DND-41 (cell line): Measurements from ENCODE around the gene OR2T12.
"Not testable (repeated sequence)": the region's sequence is repeated elsewhere in the genome, so short reads cannot be mapped to it uniquely, and the experiment has no call there.

Source experiments
- ATAC-seq: fragments of 200-7000 bp; cut with Tn5 transposase; 3 replicates; pipeline ENCODE4 v1.9.1; 2021; ENCODE audit warnings: low read depth; ENCODE audit not compliant: insufficient read depth
- DNase-seq: peaks from one replicate; pipeline ENCODE4 v3.0.0-alpha.2; 2020
- H2AFZ ChIP-seq: 2 replicates; pipeline ENCODE4 v1.6.0; 2012; ENCODE audit warnings: low read depth, low read length
- H3K27ac ChIP-seq: 2 replicates; pipeline ENCODE4 v1.5.1; 2012; ENCODE audit warnings: low read length, inconsistent platforms
- H3K27me3 ChIP-seq: fragments of 200-600 bp; sonication (generic); 2 replicates; pipeline ENCODE4 v1.6.0; 2012; ENCODE audit warnings: low read length, mild to moderate bottlenecking, inconsistent platforms; ENCODE audit not compliant: insufficient read depth, poor library complexity
- H3K36me3 ChIP-seq: 2 replicates; pipeline ENCODE4 v1.5.1; 2012; ENCODE audit warnings: low read length, inconsistent platforms; ENCODE audit not compliant: insufficient read depth
- H3K4me1 ChIP-seq: 2 replicates; pipeline ENCODE4 v1.5.1; 2012; ENCODE audit warnings: mild to moderate bottlenecking, low read length; ENCODE audit not compliant: insufficient read depth
- H3K4me2 ChIP-seq: 2 replicates; pipeline ENCODE4 v1.6.0; 2012; ENCODE audit warnings: mild to moderate bottlenecking, moderate library complexity, low read length, inconsistent platforms; ENCODE audit not compliant: insufficient read depth
- H3K4me3 ChIP-seq, 2 experiments: fragments of 200-600 bp in 1 of 2; shearing (Covaris generic) in 1 of 2; 2 replicates each; pipeline ENCODE4 v1.5.1; 2012 to 2016; ENCODE audit warnings: inconsistent platforms in 2 of 2, low read length in 2 of 2, mild to moderate bottlenecking in 2 of 2, low read depth in 1 of 2, moderate library complexity in 1 of 2
- H3K79me2 ChIP-seq: 2 replicates; pipeline ENCODE4 v1.6.0; 2012; ENCODE audit warnings: low read length, inconsistent platforms; ENCODE audit not compliant: insufficient read depth
- H3K9ac ChIP-seq: 2 replicates; pipeline ENCODE4 v1.6.0; 2012; ENCODE audit warnings: low read depth, mild to moderate bottlenecking, inconsistent platforms, low read length, moderate library complexity
- H3K9me3 ChIP-seq: 2 replicates; pipeline ENCODE4 v1.5.1; 2012; ENCODE audit warnings: low read length, moderate library complexity, mild to moderate bottlenecking, inconsistent platforms; ENCODE audit not compliant: insufficient read depth, severe bottlenecking
- H4K20me1 ChIP-seq: 2 replicates; pipeline ENCODE4 v1.6.0; 2012; ENCODE audit warnings: low read length; ENCODE audit not compliant: insufficient read depth
- EZH2 ChIP-seq: IDR thresholded peaks from 3 replicates; pipeline ENCODE4 v1.6.1; 2012; ENCODE audit warnings: borderline replicate concordance, low read depth, mild to moderate bottlenecking, moderate library complexity, low read length, inconsistent platforms; ENCODE audit not compliant: severe bottlenecking
- TF ChIP-seq, protein P1 (sequence below): IDR thresholded peaks from 2 replicates; pipeline ENCODE4 v1.5.1; 2012; ENCODE audit warnings: borderline replicate concordance, low read length, moderate library complexity, mild to moderate bottlenecking; ENCODE audit not compliant: poor library complexity, severe bottlenecking; ENCODE audit errors: extremely low read depth

The OR2T12 gene

GRCh38 chr1:248324468-248324867 lies 21.2 kb upstream of the OR2T12 start, which contains the start of gene OR2M7:
Gene OR2M7 (minus strand): TSS chr1:248324568. CDS start chr1:248324568, 0 bp downstream.
- no peaks in the 10 kb centered on the region for H3K9me3 ChIP-seq

DNA sequence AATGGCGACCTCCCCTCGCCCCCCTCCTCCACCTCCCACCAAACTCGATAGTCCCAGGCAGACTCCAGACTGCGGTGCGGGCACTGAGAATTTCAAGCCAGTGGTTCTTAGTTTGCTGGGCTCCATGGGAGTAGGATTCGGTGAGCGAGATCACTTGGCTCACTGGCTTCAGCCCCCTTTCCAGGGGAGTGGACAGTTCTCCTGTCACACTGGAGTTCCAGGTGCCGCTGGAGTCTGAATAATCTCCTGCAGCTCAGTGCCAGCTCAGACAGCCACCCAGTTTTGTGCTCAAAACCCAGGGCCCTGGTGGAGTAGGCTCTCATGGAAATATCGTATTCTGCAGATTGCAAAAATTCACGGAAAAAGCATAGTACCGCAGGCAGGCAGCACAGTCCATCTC lies 13.6 kb upstream of the OR2T12 start:
- Histone ChIP-seq H3K27ac (no peak overlapping the region), H3K27me3 (no peaks in the 10 kb centered on the region), H3K4me2 (no peak overlapping the region), H3K4me1 (no peaks in the 10 kb centered on the region), H4K20me1 (no peaks in the 10 kb centered on the region), H3K9me3 (no peaks in the 10 kb centered on the region), H3K4me3 (no peak overlapping the region), H3K36me3 (no peaks in the 10 kb centered on the region), H3K9ac (no peak overlapping the region), H3K79me2 (no peaks in the 10 kb centered on the region), H2AFZ (no peak overlapping the region)
- no peak for DNase-seq
- TF ChIP-seq, protein P1, sequence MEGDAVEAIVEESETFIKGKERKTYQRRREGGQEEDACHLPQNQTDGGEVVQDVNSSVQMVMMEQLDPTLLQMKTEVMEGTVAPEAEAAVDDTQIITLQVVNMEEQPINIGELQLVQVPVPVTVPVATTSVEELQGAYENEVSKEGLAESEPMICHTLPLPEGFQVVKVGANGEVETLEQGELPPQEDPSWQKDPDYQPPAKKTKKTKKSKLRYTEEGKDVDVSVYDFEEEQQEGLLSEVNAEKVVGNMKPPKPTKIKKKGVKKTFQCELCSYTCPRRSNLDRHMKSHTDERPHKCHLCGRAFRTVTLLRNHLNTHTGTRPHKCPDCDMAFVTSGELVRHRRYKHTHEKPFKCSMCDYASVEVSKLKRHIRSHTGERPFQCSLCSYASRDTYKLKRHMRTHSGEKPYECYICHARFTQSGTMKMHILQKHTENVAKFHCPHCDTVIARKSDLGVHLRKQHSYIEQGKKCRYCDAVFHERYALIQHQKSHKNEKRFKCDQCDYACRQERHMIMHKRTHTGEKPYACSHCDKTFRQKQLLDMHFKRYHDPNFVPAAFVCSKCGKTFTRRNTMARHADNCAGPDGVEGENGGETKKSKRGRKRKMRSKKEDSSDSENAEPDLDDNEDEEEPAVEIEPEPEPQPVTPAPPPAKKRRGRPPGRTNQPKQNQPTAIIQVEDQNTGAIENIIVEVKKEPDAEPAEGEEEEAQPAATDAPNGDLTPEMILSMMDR: no peak
- TF ChIP-seq EZH2: no peak
- ATAC-seq: no peak

More at GRCh38 chr1:248324468-248324867, 21.2 kb upstream of the OR2T12 start, which contains the start of gene OR2M7:
- ATAC-seq: no peak
- no peak within 1 kb of the TSS for H3K4me3 ChIP-seq
- H3K27ac ChIP-seq: no peak within 1 kb of the TSS
- no peak for DNase-seq
- no peak for TF ChIP-seq EZH2
- TF ChIP-seq, protein P1: no peak
- no peak within 1 kb of the TSS for H3K9ac ChIP-seq
- H3K4me1 ChIP-seq: no peaks in the 10 kb centered on the region
- H3K4me2 ChIP-seq: no peak within 1 kb of the TSS
- H4K20me1 ChIP-seq: no peaks in the 10 kb centered on the region
- H3K36me3 ChIP-seq: no peaks in the 10 kb centered on the region
- H2AFZ ChIP-seq: no peak within 1 kb of the TSS
- no peaks in the 10 kb centered on the region for H3K79me2 ChIP-seq
- H3K27me3 ChIP-seq: no peaks in the 10 kb centered on the region

GRCh38 chr1:248306740-248307139 lies 3.5 kb upstream of the OR2T12 start:
- not testable (repeated sequence) for H3K36me3 ChIP-seq, DNase-seq, H4K20me1 ChIP-seq, H3K4me3 ChIP-seq, H3K79me2 ChIP-seq, H3K4me2 ChIP-seq, H2AFZ ChIP-seq, H3K4me1 ChIP-seq, H3K27ac ChIP-seq, H3K27me3 ChIP-seq, H3K9ac ChIP-seq, H3K9me3 ChIP-seq, ATAC-seq

DNA sequence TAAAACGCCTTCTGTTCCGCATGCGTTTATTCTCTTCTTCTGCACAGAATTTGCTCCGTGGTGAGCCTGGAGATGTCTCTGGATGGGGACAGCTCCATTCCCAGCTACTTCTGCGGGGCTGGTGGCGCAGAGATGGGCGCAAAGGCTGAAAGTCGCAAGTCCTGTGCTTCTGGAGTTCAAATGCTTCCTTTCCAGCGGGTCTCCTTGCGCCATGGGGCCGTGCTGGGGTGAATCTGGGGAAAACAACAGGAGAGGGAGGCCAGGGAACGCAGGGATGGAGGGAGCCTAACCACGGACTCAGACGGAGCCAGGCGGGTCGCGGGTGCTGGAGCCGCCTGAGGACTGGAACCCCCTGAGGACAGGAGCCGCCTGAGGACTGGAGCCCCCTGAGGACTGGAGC lies 2.9 kb upstream of the OR2T12 start:
- no peak overlapping the region for H3K4me2 ChIP-seq
- no peak overlapping the region for H2AFZ ChIP-seq
- ATAC-seq (no peak), DNase-seq (no peak)
- no peak overlapping the region for H3K27ac ChIP-seq
- no peaks in the 10 kb centered on the region for H3K9me3 ChIP-seq
- no peak overlapping the region for H3K9ac ChIP-seq
- no peaks in the 10 kb centered on the region for H4K20me1 ChIP-seq
- no peak overlapping the region for H3K4me3 ChIP-seq
- H3K79me2 ChIP-seq: no peaks in the 10 kb centered on the region
- TF ChIP-seq, protein P1: no peak
- no peak for TF ChIP-seq EZH2
- no peaks in the 10 kb centered on the region for H3K27me3 ChIP-seq
- no peaks in the 10 kb centered on the region for H3K4me1 ChIP-seq
- H3K36me3 ChIP-seq: no peaks in the 10 kb centered on the region

- not testable (repeated sequence) for ATAC-seq, H3K9ac ChIP-seq, H3K9me3 ChIP-seq, H2AFZ ChIP-seq, H3K36me3 ChIP-seq, DNase-seq, H3K4me2 ChIP-seq, H3K27me3 ChIP-seq, H3K4me3 ChIP-seq, H4K20me1 ChIP-seq, H3K4me1 ChIP-seq, H3K27ac ChIP-seq, H3K79me2 ChIP-seq
These were observed 2.4 kb upstream of the OR2T12 start for GRCh38 chr1:248305672-248306071.
